Endothelial cell of umbilical vein (primary cell): ENCODE measurements around the gene NDC80. TPM values are rescaled to one million over a fixed set of nuclear protein-coding genes. Genes with fewer than 3 reads are reported as not detected.

Experiments used
- BruUV-seq: library from RNA; stranded (reverse); fragments of 400-500 nt; replicated peaks from 2 replicates; lab custom pipeline; 2021; lab: Mats Ljungman, UMichigan
- CTCF ChIA-PET: fragments of 300-600, 350-600 bp; sonication (Branson Sonifier 250); formaldehyde crosslinking; loops from one replicate; lab custom pipeline; 2021; ENCODE audit warnings: antibody characterized with exemption, inconsistent platforms; lab: Charles Lee
- POLR2A ChIA-PET: fragments of 300-600, 350-600 bp; sonication (Branson Sonifier 250); formaldehyde crosslinking; loops from one replicate; lab custom pipeline; 2021; ENCODE audit warnings: antibody characterized with exemption, inconsistent platforms; lab: Charles Lee
- DNase-seq: peaks from one replicate; pipeline ENCODE4 v3.0.0-alpha.2; 2011; ENCODE audit warnings: low read depth, low spot score
- FAIRE-seq: peaks from 2 replicates; lab custom pipeline; 2011; peaks lifted over from hg19 to GRCh38; lab: Jason Lieb, UNC
- H2AFZ ChIP-seq: 2 replicates; pipeline ENCODE4 v1.6.0; 2012; ENCODE audit warnings: low read depth, low read length, control low read depth, inconsistent platforms
- H3K27ac ChIP-seq: 2 replicates; pipeline ENCODE4 v1.5.1; 2011; ENCODE audit warnings: low read depth, mild to moderate bottlenecking, control low read depth, low read length, moderate library complexity; ENCODE audit not compliant: insufficient read depth
- H3K27me3 ChIP-seq, 2 experiments: 2 replicates each; pipeline versions ENCODE4 v1.6.0 to v1.6.1; 2011; ENCODE audit warnings: low read length in 2 of 2, mixed read lengths in 1 of 2; ENCODE audit not compliant: control insufficient read depth in 2 of 2, insufficient read depth in 2 of 2
- H3K36me3 ChIP-seq, 2 experiments: 2 replicates in 1 of 2; 3 replicates in 1 of 2; pipeline ENCODE4 v1.5.1; 2011; ENCODE audit warnings: low read length in 2 of 2, mild to moderate bottlenecking in 1 of 2, moderate library complexity in 1 of 2; ENCODE audit not compliant: control insufficient read depth in 2 of 2, insufficient read depth in 2 of 2; ENCODE audit errors: extremely low read depth in 1 of 2
- H3K4me1 ChIP-seq: 3 replicates; pipeline ENCODE4 v1.5.1; 2011; ENCODE audit warnings: mild to moderate bottlenecking, low read length; ENCODE audit not compliant: control insufficient read depth, insufficient read depth; ENCODE audit errors: extremely low read depth
- H3K4me2 ChIP-seq: 2 replicates; pipeline ENCODE4 v1.6.1; 2011; ENCODE audit warnings: low read length, control low read depth, mixed read lengths; ENCODE audit not compliant: insufficient read depth
- H3K4me3 ChIP-seq, 3 experiments: fragments of 200-600 bp in 1 of 3; sonication (generic), shearing (Covaris generic) in 1 of 3; replicated peaks in 1 of 3; 2 replicates each; pipeline ENCODE4 v1.5.1; 2011 to 2016; ENCODE audit warnings: control low read depth in 3 of 3, low read length in 3 of 3, mild to moderate bottlenecking in 2 of 3, inconsistent platforms in 1 of 3, low read depth in 1 of 3, moderate library complexity in 1 of 3; ENCODE audit not compliant: insufficient read depth in 1 of 3
- H3K79me2 ChIP-seq: 2 replicates; pipeline ENCODE4 v1.6.0; 2012; ENCODE audit warnings: low read length, inconsistent platforms; ENCODE audit not compliant: control insufficient read depth, insufficient read depth
- H3K9ac ChIP-seq: replicated peaks from 2 replicates; pipeline ENCODE3; 2011; ENCODE audit warnings: low read length, control low read depth; ENCODE audit not compliant: insufficient read depth; ENCODE audit errors: extremely low read depth
- H3K9me1 ChIP-seq: replicated peaks from 3 replicates; pipeline ENCODE4 v1.6.0; 2011; ENCODE audit warnings: mild to moderate bottlenecking, low read length; ENCODE audit not compliant: control insufficient read depth, insufficient read depth; ENCODE audit errors: extremely low read depth
- H3K9me3 ChIP-seq: replicated peaks from 2 replicates; pipeline ENCODE4 v1.5.1; 2012; ENCODE audit warnings: low read length, inconsistent platforms; ENCODE audit not compliant: control insufficient read depth, insufficient read depth
- H4K20me1 ChIP-seq: replicated peaks from 2 replicates; pipeline ENCODE3; 2011; ENCODE audit warnings: mild to moderate bottlenecking, low read length; ENCODE audit not compliant: control insufficient read depth, insufficient read depth; ENCODE audit errors: extremely low read depth
- EZH2 ChIP-seq: IDR thresholded peaks from 2 replicates; pipeline ENCODE4 v1.6.1; 2012; ENCODE audit warnings: borderline replicate concordance, low read depth, mild to moderate bottlenecking, moderate library complexity, low read length, inconsistent platforms; ENCODE audit not compliant: severe bottlenecking
- FOS ChIP-seq: IDR thresholded peaks from 2 replicates; pipeline ENCODE4 v1.6.1; 2011; ENCODE audit warnings: mild to moderate bottlenecking, low read length, moderate library complexity, borderline replicate concordance; ENCODE audit not compliant: insufficient read depth
- GATA2 ChIP-seq: IDR thresholded peaks from 2 replicates; pipeline ENCODE4 v1.7.0; 2011; ENCODE audit warnings: low read depth, mild to moderate bottlenecking, moderate library complexity, mixed read lengths, low read length; ENCODE audit not compliant: insufficient read length, insufficient read depth
- JUN ChIP-seq: IDR thresholded peaks from 2 replicates; pipeline ENCODE4 v1.6.1; 2011; ENCODE audit warnings: borderline replicate concordance, low read depth; ENCODE audit not compliant: insufficient read length, insufficient read depth
- MYC ChIP-seq: IDR thresholded peaks from one replicate; pipeline ENCODE4 v1.6.1; 2011; ENCODE audit warnings: mild to moderate bottlenecking, low read depth, low read length
- POLR2A ChIP-seq: IDR thresholded peaks from 2 replicates; pipeline ENCODE4 v1.6.1; 2012; ENCODE audit warnings: low read depth, mild to moderate bottlenecking, control low read depth, low read length
- POLR2AphosphoS5 ChIP-seq: IDR thresholded peaks from 2 replicates; pipeline ENCODE4 v1.6.1; 2012; ENCODE audit warnings: low read depth, mild to moderate bottlenecking, control low read depth, low read length, moderate library complexity; ENCODE audit not compliant: insufficient read depth
- dilution Hi-C: fragments of 300-500 bp; cut with MboI; formaldehyde crosslinking; loops from one replicate; pipeline ENCODE4 v1.15.0; 2019; ENCODE audit warnings: low sequenced_read_pairs; ENCODE audit not compliant: extremely low pct_ligation_motif_present
- intact Hi-C: fragments of 100-400 bp; cut with micrococcal nuclease; formaldehyde crosslinking; loops from one replicate; pipeline ENCODE4 v1.10.0; 2022
- polyA plus RNA-seq, 4 experiments: library from polyadenylated mRNA; depleted of rRNA in 3 of 4; stranded (reverse) in 3 of 4; unstranded in 1 of 4; fragments of >200 nt; gene quantifications; 2 replicates each; pipeline versions ENCODE4 v1.2.1 to v1.2.3, GENCODE V29; 2011 to 2012; ENCODE audit warnings: missing spikeins in 1 of 4
- total RNA-seq: library from RNA; stranded (reverse); gene quantifications from 2 replicates; pipeline ENCODE4 v1.2.3, GENCODE V29; 2021
- TF ChIP-seq, protein P1 (sequence below): IDR thresholded peaks from 2 replicates; pipeline ENCODE4 v1.6.1; 2011; ENCODE audit not compliant: insufficient read depth, insufficient read length
- TF ChIP-seq, protein P2 (sequence below), 2 donors: IDR thresholded peaks; 1 replicate in 1 of 2; 2 replicates in 1 of 2; pipeline ENCODE4 v1.5.1; 2011; ENCODE audit warnings: low read length in 2 of 2, mild to moderate bottlenecking in 2 of 2, moderate library complexity in 2 of 2, control low read depth in 1 of 2, inconsistent platforms in 1 of 2, low read depth in 1 of 2; ENCODE audit not compliant: insufficient read depth in 1 of 2; ENCODE audit errors: extremely low read depth in 1 of 2

Gene NDC80
- total and polyA plus RNA-seq, 2 donors (not counting 3 experiments of a cell fraction or from before 2014, with no cell fraction given), result 6.2 to 43.2 TPM

DNA sequence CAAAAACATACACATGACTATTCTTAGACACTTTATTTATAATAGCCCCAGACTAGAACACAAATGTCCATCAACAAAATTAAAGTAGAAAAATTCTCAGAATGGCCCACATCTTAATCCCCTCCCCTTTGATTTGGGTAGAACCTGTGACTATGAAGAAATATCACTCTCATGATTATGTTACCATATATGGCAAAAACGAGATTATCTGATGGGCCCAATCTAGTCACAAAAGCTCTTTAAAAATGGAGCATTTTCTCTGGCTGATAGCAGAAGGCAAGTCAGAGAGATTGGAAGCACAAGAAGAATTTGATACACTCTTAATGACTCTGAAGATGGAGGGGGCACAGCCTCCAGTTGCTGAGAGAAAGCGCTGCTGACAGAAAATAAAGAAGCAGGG is 39.6 kb upstream of the NDC80 start:
- intact Hi-C loops, result no loop called here
- DNase-seq, result no peak

More for the DNA sequence above, 39.6 kb upstream of the NDC80 start:
- H3K79me2 ChIP-seq, result no peaks in the 10 kb centered on the region
- no peak overlapping the region for H3K4me2 ChIP-seq
- no peaks in the 10 kb centered on the region for H3K36me3 ChIP-seq
- no peaks in the 10 kb centered on the region for H3K9me3 ChIP-seq
- H3K27me3 ChIP-seq, result no peaks in the 10 kb centered on the region
- BruUV-seq, result no TSS peak
- no peak for FAIRE-seq
- dilution Hi-C loops, result no loop called here
- ChIA-PET CTCF (interaction anchor here (2.1 kb wide), 1 partner anchor 10 kb away, joined by 4 read pairs; no protein-coding TSS in a partner anchor), POLR2A (no interaction called here)
- no peaks in the 10 kb centered on the region for H3K4me1 ChIP-seq
- H3K9me1 ChIP-seq, result no peaks in the 10 kb centered on the region
- H3K27ac ChIP-seq, result no peak overlapping the region
- H3K9ac ChIP-seq, result no peak overlapping the region
- TF ChIP-seq POLR2A (no peak), FOS (no peak), MYC (no peak), GATA2 (no peak), POLR2AphosphoS5 (no peak), EZH2 (no peak), JUN (no peak)
- TF ChIP-seq, protein P1, sequence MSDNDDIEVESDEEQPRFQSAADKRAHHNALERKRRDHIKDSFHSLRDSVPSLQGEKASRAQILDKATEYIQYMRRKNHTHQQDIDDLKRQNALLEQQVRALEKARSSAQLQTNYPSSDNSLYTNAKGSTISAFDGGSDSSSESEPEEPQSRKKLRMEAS, result no peak
- TF ChIP-seq, protein P2, sequence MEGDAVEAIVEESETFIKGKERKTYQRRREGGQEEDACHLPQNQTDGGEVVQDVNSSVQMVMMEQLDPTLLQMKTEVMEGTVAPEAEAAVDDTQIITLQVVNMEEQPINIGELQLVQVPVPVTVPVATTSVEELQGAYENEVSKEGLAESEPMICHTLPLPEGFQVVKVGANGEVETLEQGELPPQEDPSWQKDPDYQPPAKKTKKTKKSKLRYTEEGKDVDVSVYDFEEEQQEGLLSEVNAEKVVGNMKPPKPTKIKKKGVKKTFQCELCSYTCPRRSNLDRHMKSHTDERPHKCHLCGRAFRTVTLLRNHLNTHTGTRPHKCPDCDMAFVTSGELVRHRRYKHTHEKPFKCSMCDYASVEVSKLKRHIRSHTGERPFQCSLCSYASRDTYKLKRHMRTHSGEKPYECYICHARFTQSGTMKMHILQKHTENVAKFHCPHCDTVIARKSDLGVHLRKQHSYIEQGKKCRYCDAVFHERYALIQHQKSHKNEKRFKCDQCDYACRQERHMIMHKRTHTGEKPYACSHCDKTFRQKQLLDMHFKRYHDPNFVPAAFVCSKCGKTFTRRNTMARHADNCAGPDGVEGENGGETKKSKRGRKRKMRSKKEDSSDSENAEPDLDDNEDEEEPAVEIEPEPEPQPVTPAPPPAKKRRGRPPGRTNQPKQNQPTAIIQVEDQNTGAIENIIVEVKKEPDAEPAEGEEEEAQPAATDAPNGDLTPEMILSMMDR (IDR thresholded peaks at IDR 0.05; ENCODE audit: extremely low read depth in 1 of 2, insufficient read depth in 1 of 2, low read depth in 1 of 2, low read length in 2 of 2), result no peak
- H4K20me1 ChIP-seq, result no peaks in the 10 kb centered on the region
- no peak overlapping the region for H3K4me3 ChIP-seq
- no peak overlapping the region for H2AFZ ChIP-seq
